ENCODE results near the gene A3GALT2. TPM values are rescaled to one million over a fixed set of nuclear protein-coding genes. Genes with fewer than 3 reads are reported as not detected.
A peak's percentile ranks its signal among the peaks of the same experiment; 100 is the strongest.

A3GALT2 gene
- total RNA-seq, 3 donors from 2014 or later: not detected

DNA sequence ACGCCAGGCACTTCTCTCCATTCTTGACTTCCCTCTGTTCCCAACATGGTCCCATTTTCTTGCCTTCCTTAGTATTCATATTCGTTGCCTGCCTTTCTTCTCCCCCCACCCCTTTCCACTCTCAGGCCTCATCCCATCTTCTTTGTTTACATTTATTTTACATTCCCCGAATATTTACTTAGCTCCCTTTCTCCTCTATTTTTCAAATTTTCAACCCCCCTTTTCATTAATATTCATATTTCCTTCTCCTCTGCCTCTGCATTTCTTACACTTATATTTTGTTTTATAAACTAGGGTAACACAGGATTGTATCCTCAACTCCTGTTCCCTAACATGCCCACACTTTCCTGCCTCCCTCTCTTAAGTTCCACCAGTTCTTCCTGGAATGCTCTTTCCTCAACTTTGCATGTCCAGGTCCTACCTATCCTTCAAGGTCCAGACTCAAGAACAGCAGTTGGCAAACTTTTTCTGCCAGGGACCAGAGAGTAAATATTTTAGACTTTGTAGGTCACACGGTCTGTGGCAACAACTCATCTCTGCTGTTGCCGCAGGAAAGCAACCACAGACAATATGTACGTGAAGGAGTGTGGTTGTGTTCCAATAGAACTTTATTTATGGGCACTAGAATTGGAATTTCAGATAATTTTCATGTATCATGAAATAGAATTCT is 29.8 kb upstream of the A3GALT2 start:
- no peaks in the 10 kb centered on the region for H3K36me3 ChIP-seq (ENCODE audit: low read depth)
- no peak for ATAC-seq
- H3K9me3 ChIP-seq: no peaks in the 10 kb centered on the region
- H3K4me1 ChIP-seq (ENCODE audit: low read depth): peaks cover 27% of the 10 kb centered on the region
- DNase-seq: no peak
- H3K4me3 ChIP-seq: no peak overlapping the region
- intact Hi-C loops (cut with DNase I, micrococcal nuclease): no loop called here
- TF ChIP-seq, protein P1, sequence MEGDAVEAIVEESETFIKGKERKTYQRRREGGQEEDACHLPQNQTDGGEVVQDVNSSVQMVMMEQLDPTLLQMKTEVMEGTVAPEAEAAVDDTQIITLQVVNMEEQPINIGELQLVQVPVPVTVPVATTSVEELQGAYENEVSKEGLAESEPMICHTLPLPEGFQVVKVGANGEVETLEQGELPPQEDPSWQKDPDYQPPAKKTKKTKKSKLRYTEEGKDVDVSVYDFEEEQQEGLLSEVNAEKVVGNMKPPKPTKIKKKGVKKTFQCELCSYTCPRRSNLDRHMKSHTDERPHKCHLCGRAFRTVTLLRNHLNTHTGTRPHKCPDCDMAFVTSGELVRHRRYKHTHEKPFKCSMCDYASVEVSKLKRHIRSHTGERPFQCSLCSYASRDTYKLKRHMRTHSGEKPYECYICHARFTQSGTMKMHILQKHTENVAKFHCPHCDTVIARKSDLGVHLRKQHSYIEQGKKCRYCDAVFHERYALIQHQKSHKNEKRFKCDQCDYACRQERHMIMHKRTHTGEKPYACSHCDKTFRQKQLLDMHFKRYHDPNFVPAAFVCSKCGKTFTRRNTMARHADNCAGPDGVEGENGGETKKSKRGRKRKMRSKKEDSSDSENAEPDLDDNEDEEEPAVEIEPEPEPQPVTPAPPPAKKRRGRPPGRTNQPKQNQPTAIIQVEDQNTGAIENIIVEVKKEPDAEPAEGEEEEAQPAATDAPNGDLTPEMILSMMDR (IDR thresholded peaks at IDR 0.05): no peak

DNA sequence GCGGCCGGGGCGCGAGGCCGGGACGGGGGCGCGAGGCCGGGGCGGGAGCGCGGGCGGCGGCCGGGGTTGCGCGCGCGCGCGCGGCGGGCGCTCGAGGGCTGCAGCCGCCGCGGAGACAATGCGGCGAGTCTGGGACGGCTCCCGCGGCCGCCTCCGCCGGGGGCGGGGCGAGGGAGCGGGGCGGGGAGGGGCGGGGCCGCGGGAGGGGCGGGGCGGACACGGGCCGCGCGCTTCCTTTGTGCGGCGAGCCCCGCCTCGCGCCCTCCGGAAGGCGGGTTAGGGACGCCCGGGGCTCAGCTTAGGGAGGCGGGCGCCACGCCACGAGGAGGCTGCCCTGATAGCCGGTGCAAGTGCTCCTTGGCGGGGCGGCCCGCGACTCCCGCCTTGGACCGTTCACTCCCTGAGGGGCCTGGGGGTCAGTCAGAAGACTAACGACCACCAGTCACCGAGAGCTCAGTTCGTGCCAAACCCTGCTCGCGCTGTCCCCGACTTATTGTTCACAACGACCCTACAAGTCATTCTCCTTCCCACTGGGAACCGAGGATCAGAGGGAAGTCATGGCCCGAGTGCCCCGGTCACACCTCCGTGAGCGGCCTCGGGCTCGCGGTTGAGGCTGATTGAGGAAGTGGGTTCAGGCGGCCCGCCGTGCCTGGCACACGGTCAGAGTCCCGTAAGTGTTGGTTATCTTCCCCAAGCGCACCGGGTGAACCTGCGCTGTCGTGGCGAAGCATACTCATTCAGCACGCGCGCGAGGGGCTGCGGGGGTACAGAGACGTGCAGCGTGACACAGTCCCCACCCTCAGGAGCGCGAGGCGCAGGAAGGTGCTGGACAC is 29.1 kb upstream of the A3GALT2 start:
- ATAC-seq (peak; percentile 92), DNase-seq (peak; percentile 89 to 93 (median 93))
- Histone ChIP-seq H3K4me1 (ENCODE audit: low read depth) (peaks cover 35% of the 10 kb centered on the region), H3K36me3 (ENCODE audit: low read depth) (no peaks in the 10 kb centered on the region), H3K9me3 (no peaks in the 10 kb centered on the region), H3K4me3 (peak overlapping the region; percentile 71)
- intact Hi-C loops (cut with DNase I, micrococcal nuclease): no loop called here
- TF ChIP-seq, protein P1 (IDR thresholded peaks at IDR 0.05): no peak

DNA sequence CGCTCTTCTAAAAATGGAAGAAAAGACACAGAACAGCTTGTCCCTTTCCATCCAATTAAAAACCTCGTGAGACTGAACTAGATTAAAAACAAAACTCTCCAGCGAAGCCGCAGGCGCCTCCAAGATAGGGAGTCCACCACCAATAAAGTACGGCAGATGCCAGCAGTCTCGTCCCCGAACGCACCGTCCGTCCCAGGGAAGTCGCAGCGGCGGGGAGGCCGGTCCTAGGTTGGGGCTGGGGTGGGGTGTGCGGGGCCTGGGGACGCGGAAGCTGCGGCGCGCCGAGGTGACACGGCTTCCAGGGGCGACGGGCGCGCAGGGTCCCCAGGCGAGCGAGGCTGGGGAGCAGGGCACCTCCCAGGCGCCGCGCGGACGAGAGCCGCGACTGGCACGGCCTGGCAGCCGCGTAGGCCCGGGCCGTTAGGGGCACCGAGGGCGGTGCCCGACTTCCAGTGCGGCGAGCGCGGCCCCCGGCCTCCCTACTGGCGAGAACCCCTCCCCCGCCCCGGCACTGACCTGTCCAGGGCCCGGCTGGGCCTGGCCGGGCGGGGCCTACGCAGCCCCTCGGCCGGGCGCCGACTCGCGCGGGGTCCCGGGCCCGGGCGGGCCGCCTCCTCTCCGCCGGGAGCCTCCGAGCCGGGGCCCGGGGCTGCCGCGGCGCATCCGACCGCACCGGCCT is 28.3 kb upstream of the A3GALT2 start:
- TF ChIP-seq, protein P1 (IDR thresholded peaks at IDR 0.05): no peak
- no peaks in the 10 kb centered on the region for H3K36me3 ChIP-seq (ENCODE audit: low read depth)
- ATAC-seq (peak; percentile 30), DNase-seq (peak; percentile 63 to 76 (median 71))
- peaks cover 38% of the 10 kb centered on the region for H3K4me1 ChIP-seq (ENCODE audit: low read depth)
- no peaks in the 10 kb centered on the region for H3K9me3 ChIP-seq
- peak overlapping the region; percentile 71 for H3K4me3 ChIP-seq
- intact Hi-C loops (cut with DNase I, micrococcal nuclease): no loop called here

DNA sequence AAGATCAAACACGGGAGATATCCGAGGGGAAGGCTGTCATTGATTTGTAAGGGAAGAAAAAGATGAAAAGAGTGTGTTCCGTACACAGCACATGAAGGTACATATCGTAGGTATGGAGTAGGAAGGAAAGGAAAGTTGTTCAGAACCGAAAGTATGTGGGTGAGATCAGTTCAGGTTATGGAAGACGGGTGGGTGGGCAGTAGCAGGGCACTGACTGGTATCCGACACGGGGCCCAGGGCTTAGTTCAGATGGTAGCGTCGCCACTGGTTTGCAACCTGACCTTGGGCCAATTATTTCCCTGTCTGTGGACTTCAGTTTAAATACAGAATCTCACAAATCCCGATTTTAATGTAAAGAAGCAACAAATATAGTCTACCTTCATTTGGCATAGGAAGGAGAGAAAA is 27.8 kb upstream of the A3GALT2 start:
- H3K4me3 ChIP-seq: peak overlapping the region; percentile 71
- peak; percentile 18 for ATAC-seq
- intact Hi-C loops (cut with DNase I, micrococcal nuclease): no loop called here
- DNase-seq: peak in 1 of 3 donors; percentile 48
- TF ChIP-seq, protein P1 (IDR thresholded peaks at IDR 0.05): no peak
- no peaks in the 10 kb centered on the region for H3K9me3 ChIP-seq
- no peaks in the 10 kb centered on the region for H3K36me3 ChIP-seq (ENCODE audit: low read depth)
- H3K4me1 ChIP-seq (ENCODE audit: low read depth): peaks cover 39% of the 10 kb centered on the region

DNA sequence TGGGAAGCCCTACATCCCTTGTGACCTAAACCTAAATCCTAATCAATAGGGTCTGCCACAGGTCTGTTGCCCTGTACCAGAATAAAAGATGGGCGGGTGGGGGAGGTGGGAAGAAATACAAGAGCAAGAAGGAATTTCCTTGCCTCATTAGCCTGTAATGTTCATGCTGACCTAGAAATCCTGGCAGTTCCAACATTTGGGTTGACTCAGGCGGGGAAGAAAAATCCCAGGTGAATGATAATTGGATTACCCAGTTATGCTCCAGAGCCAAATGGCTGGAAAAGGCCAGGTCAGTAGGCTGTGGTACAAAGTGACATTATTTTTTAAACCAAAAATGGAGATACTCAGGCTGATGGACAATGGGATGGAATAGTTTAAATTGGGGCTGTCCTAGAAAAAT is 27.3 kb upstream of the A3GALT2 start:
- ATAC-seq (no peak), DNase-seq (no peak)
- H3K4me1 ChIP-seq (ENCODE audit: low read depth): peaks cover 44% of the 10 kb centered on the region

More for the DNA sequence above, 27.3 kb upstream of the A3GALT2 start:
- H3K36me3 ChIP-seq (ENCODE audit: low read depth): no peaks in the 10 kb centered on the region
- TF ChIP-seq, protein P1 (IDR thresholded peaks at IDR 0.05): no peak
- no peaks in the 10 kb centered on the region for H3K9me3 ChIP-seq
- H3K4me3 ChIP-seq: no peak overlapping the region
- intact Hi-C loops (cut with DNase I, micrococcal nuclease): no loop called here

Measured in mucosa of descending colon (tissue), 3 donors.